Measurements from ENCODE around the gene APLP2.
A peak's percentile ranks its signal among the peaks of the same experiment; 100 is the strongest.

The APLP2 gene

DNA sequence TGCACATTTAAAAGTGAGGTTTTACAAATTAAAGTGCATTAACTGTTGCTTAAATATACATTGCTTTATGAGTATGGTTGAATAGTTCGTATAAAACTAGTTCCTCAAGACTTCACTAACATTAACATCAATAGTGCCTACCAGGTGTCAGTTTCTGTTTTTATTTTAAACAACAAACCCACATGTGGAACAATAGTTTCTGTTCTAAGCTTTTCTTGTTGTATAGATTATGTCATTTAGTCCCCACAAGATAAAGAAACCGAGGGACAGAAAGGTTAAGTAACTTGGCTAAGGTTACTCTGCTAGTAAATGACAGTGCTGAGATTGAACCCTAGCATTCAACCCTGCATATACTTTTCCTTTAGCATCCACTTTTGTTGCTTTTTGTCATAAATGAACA is 48.5 kb downstream of the APLP2 start:
- TF ChIP-seq, protein P1, sequence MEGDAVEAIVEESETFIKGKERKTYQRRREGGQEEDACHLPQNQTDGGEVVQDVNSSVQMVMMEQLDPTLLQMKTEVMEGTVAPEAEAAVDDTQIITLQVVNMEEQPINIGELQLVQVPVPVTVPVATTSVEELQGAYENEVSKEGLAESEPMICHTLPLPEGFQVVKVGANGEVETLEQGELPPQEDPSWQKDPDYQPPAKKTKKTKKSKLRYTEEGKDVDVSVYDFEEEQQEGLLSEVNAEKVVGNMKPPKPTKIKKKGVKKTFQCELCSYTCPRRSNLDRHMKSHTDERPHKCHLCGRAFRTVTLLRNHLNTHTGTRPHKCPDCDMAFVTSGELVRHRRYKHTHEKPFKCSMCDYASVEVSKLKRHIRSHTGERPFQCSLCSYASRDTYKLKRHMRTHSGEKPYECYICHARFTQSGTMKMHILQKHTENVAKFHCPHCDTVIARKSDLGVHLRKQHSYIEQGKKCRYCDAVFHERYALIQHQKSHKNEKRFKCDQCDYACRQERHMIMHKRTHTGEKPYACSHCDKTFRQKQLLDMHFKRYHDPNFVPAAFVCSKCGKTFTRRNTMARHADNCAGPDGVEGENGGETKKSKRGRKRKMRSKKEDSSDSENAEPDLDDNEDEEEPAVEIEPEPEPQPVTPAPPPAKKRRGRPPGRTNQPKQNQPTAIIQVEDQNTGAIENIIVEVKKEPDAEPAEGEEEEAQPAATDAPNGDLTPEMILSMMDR (IDR thresholded peaks at IDR 0.05; ENCODE audit: control extremely low read depth, extremely low read depth, low read depth, missing control alignments) = no peak
- POLR2A ChIA-PET = interaction anchor here (0.7 kb wide), 1 partner anchor 126 kb away, joined by 4 read pairs; no protein-coding TSS in a partner anchor
- CTCF ChIA-PET = interaction anchor here (1.0 to 6.4 kb wide), 4 partner anchors 8 to 196 kb away, joined by 3 to 60 read pairs (median 7); no protein-coding TSS in a partner anchor
- peak; percentile 61 for DNase-seq (ENCODE audit: extremely low spot score)

DNA sequence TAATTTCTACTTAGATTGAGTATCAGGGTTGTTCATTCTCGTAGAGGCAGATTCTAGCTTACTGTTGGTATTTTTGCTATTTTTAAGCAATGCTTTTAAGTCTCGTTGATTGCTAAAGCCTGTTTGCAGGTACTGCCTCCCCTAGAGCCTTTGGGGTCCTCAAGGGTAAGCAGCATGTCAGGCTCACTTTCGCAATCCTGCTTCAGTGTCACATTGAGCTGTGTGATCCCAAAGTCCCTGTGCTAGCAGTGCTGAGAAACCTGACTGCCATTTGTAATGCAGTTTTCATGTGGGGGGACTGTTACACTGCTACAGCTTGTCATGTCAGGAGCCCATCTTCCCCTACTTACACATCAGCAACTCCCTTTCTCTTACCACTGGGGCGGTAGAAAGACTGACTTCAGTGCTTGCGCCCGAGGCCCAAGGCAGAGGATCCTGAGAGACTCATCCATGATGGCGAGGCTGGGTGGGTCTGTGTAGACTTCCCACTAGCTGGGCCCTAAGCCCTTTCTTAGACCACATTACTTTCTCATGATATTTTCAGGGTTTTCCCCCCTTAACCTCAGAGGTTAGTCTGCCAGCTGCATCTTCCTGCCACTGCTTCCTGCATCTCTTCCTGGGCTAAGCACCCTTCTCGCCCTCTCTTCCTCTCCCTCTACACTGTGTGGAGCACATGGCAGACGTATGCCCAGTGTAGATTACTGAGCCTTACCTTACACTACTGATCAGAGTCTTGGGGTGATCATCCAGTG is 49.1 kb downstream of the APLP2 start:
- TF ChIP-seq, protein P1 (IDR thresholded peaks at IDR 0.05; ENCODE audit: control extremely low read depth, extremely low read depth, low read depth, missing control alignments) = no peak
- CTCF ChIA-PET = interaction anchor here (0.7 to 6.4 kb wide), 6 partner anchors 8 to 196 kb away, joined by 3 to 60 read pairs (median 4); no protein-coding TSS in a partner anchor

DNA sequence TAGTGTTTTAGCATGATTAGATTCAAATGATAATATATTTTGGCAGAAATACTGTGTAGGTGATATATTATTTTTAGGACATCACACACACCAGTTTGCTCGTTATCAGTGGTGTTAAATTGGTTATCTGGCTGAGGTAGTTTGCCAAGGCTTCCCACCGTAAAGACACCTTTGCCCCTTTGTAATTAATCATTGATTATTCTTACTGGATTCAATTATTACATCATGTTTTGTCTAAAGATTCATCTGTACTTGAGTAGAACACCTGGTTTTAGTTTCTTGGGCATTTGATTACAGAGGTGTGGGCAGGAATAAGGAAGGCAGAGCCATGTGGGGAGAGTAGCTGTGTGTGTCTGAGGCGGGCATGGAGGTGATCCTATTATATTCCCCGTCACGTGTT is 50.4 kb downstream of the APLP2 start:
- no peak for DNase-seq (ENCODE audit: extremely low spot score)
- CTCF ChIA-PET = interaction anchor here (1.5 to 6.4 kb wide), 3 partner anchors 11 to 198 kb away, joined by 3 to 60 read pairs (median 10); no protein-coding TSS in a partner anchor
- POLR2A ChIA-PET = no interaction called here
- TF ChIP-seq, protein P1 (IDR thresholded peaks at IDR 0.05; ENCODE audit: control extremely low read depth, extremely low read depth, low read depth, missing control alignments) = no peak

More for the DNA sequence above, 49.1 kb downstream of the APLP2 start:
- POLR2A ChIA-PET = interaction anchor here (0.7 kb wide), 1 partner anchor 127 kb away, joined by 4 read pairs; no protein-coding TSS in a partner anchor
- DNase-seq (ENCODE audit: extremely low spot score) = peak; percentile 32

DNA sequence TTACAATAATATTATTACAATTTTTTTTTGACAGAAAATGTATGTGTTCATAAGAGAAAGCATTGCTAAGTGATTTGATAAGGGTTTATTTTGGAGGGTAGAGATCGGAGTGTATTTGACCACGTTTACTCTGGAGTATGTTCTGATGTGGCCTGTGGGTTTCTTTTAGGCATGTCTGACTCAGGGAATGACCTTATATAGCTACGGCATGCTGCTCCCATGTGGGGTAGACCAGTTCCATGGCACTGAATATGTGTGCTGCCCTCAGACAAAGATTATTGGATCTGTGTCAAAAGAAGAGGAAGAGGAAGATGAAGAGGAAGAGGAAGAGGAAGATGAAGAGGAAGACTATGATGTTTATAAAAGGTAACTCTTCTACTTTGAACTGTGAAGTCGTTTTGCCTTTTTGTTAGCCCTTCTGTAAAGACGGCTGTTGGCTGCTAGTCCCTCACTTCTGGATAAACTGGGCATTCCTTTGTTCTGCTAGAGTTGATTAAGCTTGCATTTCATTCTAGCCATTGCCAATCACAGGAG is 51.8 kb downstream of the APLP2 start:
- TF ChIP-seq, protein P1 (IDR thresholded peaks at IDR 0.05; ENCODE audit: control extremely low read depth, extremely low read depth, low read depth, missing control alignments) = no peak
- ChIA-PET POLR2A (no interaction called here), CTCF (interaction anchor here (1.0 to 6.4 kb wide), 4 partner anchors 10 to 129 kb away, joined by 3 to 60 read pairs (median 4); no protein-coding TSS in a partner anchor)
- DNase-seq (ENCODE audit: extremely low spot score) = no peak

DNA sequence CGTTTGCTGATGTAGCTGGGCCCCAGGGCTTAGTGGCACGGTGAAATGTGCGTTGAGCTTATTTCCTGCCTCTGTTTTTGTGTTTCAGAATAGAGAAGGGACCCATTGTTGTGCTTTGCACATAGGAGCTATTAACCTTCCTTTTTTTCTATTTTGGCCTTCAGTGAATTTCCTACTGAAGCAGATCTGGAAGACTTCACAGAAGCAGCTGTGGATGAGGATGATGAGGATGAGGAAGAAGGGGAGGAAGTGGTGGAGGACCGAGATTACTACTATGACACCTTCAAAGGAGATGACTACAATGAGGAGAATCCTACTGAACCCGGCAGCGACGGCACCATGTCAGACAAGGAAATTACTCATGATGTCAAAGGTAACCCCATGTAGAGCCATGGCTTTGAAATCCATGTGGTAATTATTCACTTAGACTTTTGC is 52.5 kb downstream of the APLP2 start:
- ChIA-PET CTCF (interaction anchor here (1.0 to 6.4 kb wide), 4 partner anchors 9 to 130 kb away, joined by 3 to 60 read pairs (median 4); no protein-coding TSS in a partner anchor), POLR2A (interaction anchor here (0.6 kb wide), 1 partner anchor 118 kb away, joined by 3 read pairs; no protein-coding TSS in a partner anchor)
- TF ChIP-seq, protein P1 (IDR thresholded peaks at IDR 0.05; ENCODE audit: control extremely low read depth, extremely low read depth, low read depth, missing control alignments) = no peak
- no peak for DNase-seq (ENCODE audit: extremely low spot score)

DNA sequence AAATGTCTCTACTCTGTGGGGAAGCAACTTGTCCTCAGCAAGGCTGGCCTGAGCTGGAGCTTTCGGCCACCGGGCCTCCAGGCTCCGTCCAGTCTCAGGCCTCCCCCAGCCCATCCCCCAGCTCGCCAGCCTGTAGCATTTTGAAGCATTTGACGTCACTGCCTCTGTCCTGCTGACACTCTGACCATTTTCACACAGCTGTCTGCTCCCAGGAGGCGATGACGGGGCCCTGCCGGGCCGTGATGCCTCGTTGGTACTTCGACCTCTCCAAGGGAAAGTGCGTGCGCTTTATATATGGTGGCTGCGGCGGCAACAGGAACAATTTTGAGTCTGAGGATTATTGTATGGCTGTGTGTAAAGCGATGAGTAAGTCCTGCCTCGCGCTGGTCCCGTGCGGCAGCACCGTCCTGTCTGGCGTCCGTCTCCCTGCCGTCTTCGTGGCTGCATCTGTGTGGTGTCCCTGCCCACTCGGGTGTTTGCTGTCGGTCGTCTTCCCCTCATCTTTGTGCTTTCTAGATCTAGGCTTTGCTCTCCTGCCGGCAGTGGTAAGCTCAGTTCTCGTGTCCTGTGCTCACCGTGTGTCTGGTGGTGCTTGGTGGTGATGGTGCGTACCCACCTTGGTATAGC is 53.8 kb downstream of the APLP2 start:
- ChIA-PET CTCF (interaction anchor here (1.3 to 12.7 kb wide), 3 partner anchors 9 to 199 kb away, joined by 5 to 264 read pairs (median 5); no protein-coding TSS in a partner anchor), POLR2A (no interaction called here)
- no peak for DNase-seq (ENCODE audit: extremely low spot score)
- TF ChIP-seq, protein P1 (IDR thresholded peaks at IDR 0.05; ENCODE audit: control extremely low read depth, extremely low read depth, low read depth, missing control alignments) = no peak

All from GM10248 (cell line).